Coronary artery (tissue), 2 donors: ENCODE results near the gene ARHGAP45.

Experiments
- DNase-seq: peaks from one replicate; pipeline ENCODE4 v3.0.0-alpha.2; 2017; ENCODE audit warnings: low spot score
- H3K27ac ChIP-seq, 2 donors: fragments of 200-600 bp; sonication (generic); one replicate each; pipeline ENCODE4 v1.5.1; 2016 to 2019
- H3K4me3 ChIP-seq: fragments of 200-600 bp; sonication (generic); 2 replicates; pipeline ENCODE4 v1.5.1; 2016; ENCODE audit warnings: mild to moderate bottlenecking, moderate library complexity
- TF ChIP-seq, protein P1 (sequence below): fragments of 200-600 bp; sonication (generic); IDR thresholded peaks from one replicate; pipeline ENCODE4 v1.5.1; 2019; ENCODE audit warnings: antibody characterized with exemption

Gene ARHGAP45

DNA sequence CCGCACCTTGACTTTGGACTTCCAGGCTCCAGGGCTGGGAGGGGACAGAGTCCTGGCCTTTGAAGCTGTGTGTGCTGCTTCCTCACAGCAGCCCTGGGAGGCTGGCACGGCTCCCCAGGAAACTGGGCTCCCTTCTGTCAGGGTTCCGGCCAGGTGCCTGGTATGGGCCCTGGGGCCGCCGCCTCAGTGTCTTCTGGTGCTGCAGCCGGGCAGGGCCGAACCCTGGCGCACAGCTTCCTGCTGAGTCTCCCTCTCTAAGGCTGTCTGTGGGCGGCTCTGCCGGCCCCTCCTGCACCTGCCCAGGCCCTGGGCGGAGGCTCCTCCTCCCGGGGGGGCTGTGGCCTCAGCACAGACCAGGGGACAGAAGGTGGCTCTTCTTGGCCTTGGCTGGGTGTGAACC lies 69.2 kb downstream of the ARHGAP45 start:
- peak overlapping the region in 1 of 2 donors; percentile 58 for H3K27ac ChIP-seq
- TF ChIP-seq, protein P1, sequence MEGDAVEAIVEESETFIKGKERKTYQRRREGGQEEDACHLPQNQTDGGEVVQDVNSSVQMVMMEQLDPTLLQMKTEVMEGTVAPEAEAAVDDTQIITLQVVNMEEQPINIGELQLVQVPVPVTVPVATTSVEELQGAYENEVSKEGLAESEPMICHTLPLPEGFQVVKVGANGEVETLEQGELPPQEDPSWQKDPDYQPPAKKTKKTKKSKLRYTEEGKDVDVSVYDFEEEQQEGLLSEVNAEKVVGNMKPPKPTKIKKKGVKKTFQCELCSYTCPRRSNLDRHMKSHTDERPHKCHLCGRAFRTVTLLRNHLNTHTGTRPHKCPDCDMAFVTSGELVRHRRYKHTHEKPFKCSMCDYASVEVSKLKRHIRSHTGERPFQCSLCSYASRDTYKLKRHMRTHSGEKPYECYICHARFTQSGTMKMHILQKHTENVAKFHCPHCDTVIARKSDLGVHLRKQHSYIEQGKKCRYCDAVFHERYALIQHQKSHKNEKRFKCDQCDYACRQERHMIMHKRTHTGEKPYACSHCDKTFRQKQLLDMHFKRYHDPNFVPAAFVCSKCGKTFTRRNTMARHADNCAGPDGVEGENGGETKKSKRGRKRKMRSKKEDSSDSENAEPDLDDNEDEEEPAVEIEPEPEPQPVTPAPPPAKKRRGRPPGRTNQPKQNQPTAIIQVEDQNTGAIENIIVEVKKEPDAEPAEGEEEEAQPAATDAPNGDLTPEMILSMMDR, result no peak
- H3K4me3 ChIP-seq, result no peak overlapping the region
- no peak for DNase-seq
